Neural crest cell (in vitro differentiated cells): Measurements from ENCODE around the gene RHBG. TPM values are rescaled to one million over a fixed set of nuclear protein-coding genes. Genes with fewer than 3 reads are reported as not detected.

ENCODE experiments used
- DNase-seq: peaks from one replicate; pipeline ENCODE4 v3.0.0; 2021; ENCODE audit warnings: low read depth, mixed read lengths, low spot score
- H3K27ac Mint-ChIP-seq: one replicate; pipeline ENCODE4 v1.8.0; 2021; ENCODE audit warnings: mild to moderate bottlenecking, mixed read lengths; ENCODE audit not compliant: unreplicated experiment
- H3K27me3 Mint-ChIP-seq: 2 replicates; pipeline ENCODE4 v1.8.0; 2021; ENCODE audit warnings: low read depth, mild to moderate bottlenecking, mixed read lengths
- H3K36me3 Mint-ChIP-seq: 2 replicates; pipeline ENCODE4 v1.8.0; 2021; ENCODE audit warnings: low read depth, mild to moderate bottlenecking, mixed read lengths
- H3K4me1 Mint-ChIP-seq: 2 replicates; pipeline ENCODE4 v1.8.0; 2021; ENCODE audit warnings: mixed read lengths
- H3K4me3 Mint-ChIP-seq: one replicate; pipeline ENCODE4 v1.8.0; 2021; ENCODE audit warnings: mild to moderate bottlenecking, mixed read lengths
- H3K9me3 Mint-ChIP-seq: 2 replicates; pipeline ENCODE4 v1.8.0; 2021; ENCODE audit warnings: mixed read lengths
- total RNA-seq: library from RNA; stranded (reverse); gene quantifications from 2 replicates; pipeline ENCODE4 v1.2.1, GENCODE V29; 2021
- TF ChIP-seq, protein P1 (sequence below): fragments of 200-600 bp; sonication (generic); conservative IDR thresholded peaks from 2 replicates; pipeline ENCODE4 v1.5.0; 2021; ENCODE audit warnings: antibody characterized with exemption, mild to moderate bottlenecking

RHBG gene
- total RNA-seq, 1 donor from 2014 or later = not detected

DNA sequence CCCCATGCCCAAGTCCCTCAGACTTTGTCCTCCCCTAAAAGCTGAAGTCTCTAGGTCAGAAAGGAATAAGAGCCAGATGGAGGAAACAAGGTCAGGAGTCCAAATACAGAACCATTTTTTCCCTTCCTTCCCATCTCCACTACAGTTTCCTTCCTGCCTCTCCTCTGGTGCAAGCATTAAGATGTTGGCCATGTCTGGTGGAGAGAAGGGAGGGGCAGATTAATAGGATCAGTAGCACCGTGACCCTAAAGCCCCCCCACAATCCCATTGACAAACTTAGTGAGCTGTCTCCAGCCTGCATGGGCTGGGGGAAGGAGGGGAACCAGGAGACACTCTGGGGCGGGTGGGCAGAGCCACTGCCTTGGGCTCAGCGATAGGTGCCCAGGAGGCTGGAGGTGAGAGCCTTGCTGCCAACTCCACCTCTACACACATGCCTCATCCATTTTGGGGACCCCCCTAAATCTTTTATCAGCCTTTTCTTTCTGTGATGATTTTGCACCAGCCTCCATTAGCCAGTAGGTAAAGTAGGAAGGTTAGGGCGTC, 59.8 kb downstream of the RHBG start:
- Mint-ChIP-seq H3K27ac (no peak overlapping the region), H3K27me3 (peaks cover 100% of the 10 kb centered on the region), H3K4me1 (no peaks in the 10 kb centered on the region), H3K9me3 (no peaks in the 10 kb centered on the region), H3K4me3 (no peak overlapping the region), H3K36me3 (no peaks in the 10 kb centered on the region)
- DNase-seq = no peak
- TF ChIP-seq, protein P1, sequence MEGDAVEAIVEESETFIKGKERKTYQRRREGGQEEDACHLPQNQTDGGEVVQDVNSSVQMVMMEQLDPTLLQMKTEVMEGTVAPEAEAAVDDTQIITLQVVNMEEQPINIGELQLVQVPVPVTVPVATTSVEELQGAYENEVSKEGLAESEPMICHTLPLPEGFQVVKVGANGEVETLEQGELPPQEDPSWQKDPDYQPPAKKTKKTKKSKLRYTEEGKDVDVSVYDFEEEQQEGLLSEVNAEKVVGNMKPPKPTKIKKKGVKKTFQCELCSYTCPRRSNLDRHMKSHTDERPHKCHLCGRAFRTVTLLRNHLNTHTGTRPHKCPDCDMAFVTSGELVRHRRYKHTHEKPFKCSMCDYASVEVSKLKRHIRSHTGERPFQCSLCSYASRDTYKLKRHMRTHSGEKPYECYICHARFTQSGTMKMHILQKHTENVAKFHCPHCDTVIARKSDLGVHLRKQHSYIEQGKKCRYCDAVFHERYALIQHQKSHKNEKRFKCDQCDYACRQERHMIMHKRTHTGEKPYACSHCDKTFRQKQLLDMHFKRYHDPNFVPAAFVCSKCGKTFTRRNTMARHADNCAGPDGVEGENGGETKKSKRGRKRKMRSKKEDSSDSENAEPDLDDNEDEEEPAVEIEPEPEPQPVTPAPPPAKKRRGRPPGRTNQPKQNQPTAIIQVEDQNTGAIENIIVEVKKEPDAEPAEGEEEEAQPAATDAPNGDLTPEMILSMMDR = no peak

DNA sequence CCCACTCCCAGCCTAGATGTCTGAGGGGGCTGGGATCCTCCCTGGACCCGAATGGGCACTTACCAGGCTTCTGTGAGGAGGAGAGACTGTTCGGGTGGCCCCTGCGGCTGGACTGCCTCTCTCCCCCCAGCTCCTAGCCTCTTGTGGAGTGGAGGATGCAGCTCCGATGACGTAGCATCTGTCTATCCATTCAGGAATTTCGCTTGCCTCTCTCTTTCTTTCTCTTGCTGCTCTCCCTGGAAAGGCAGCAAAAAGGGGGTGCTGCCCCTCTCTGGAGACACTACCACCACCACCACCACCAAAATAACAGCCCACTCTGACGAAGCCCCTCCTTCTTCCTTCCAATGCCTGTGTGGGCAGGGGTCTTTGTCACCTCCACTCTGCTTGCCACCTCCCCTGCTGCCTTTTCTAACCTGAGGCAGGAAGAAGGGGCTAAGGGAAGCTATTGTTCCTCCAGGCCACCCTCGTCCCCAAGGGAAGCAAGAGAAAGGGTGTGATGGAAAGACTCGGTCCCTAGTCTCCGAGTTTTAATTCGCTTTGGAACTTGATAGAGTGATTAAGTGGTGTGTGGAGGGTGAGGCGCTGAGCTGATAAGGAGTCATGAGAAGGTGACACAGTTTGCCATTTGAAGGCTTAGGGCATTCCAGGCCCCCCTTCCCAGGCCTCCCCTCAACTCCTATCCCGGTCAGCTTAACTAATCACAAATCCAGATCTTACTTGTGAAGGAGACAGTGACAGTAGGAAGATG, 60.5 kb downstream of the RHBG start:
- no peak for DNase-seq
- H3K4me3 Mint-ChIP-seq = no peak overlapping the region
- H3K4me1 Mint-ChIP-seq = no peaks in the 10 kb centered on the region
- no peaks in the 10 kb centered on the region for H3K9me3 Mint-ChIP-seq
- H3K27me3 Mint-ChIP-seq = peaks cover 100% of the 10 kb centered on the region
- no peaks in the 10 kb centered on the region for H3K36me3 Mint-ChIP-seq
- no peak overlapping the region for H3K27ac Mint-ChIP-seq
- TF ChIP-seq, protein P1 = no peak

DNA sequence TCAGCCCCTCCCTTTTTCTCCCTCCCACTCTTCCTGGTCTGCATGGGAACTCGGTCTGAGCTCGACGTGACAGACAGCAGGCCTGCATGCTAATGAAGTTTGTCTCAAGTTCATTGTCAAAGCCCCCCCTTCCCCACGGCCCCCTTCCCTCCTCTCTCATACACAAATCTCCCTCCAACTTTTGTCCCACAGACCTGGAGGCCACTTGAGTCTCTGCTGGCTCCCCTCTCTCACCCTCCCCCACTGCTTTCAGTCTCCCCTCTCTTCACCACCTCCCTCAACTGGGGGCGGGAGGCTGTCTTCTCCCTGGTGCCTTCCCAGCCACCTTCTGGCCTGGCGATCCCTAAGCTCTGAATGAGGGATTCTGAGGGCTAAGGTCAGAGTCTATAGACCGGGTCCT, 61.3 kb downstream of the RHBG start:
- Mint-ChIP-seq H3K27ac (no peak overlapping the region), H3K4me1 (peaks cover 4% of the 10 kb centered on the region), H3K36me3 (peaks cover 3% of the 10 kb centered on the region), H3K4me3 (no peak overlapping the region), H3K27me3 (peaks cover 100% of the 10 kb centered on the region), H3K9me3 (no peaks in the 10 kb centered on the region)
- no peak for DNase-seq
- TF ChIP-seq, protein P1 = no peak

DNA sequence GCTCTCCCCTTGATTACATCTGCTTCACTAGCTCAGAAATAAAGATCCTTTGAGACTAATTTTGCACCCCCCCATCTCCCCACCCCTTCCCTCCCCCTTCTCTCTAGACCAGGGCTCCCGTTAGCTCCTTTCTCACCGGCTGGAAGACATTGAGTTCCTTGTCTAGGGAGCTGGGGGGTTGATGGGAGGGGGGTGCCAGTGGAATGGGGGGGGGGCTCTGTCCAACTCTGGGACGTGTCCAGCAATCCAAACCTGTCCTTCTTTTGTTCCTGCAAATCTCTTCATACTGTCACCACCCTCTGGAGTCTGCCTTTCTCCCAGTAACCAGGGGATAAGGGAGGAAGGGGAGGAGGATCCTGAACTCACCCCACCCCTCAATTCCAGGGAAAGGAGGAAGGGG, 61.9 kb downstream of the RHBG start:
- H3K27me3 Mint-ChIP-seq = peaks cover 99% of the 10 kb centered on the region
- peaks cover 8% of the 10 kb centered on the region for H3K4me1 Mint-ChIP-seq
- H3K9me3 Mint-ChIP-seq = no peaks in the 10 kb centered on the region
- TF ChIP-seq, protein P1 = no peak
- DNase-seq = no peak
- no peak overlapping the region for H3K4me3 Mint-ChIP-seq
- peaks cover 3% of the 10 kb centered on the region for H3K36me3 Mint-ChIP-seq
- no peak overlapping the region for H3K27ac Mint-ChIP-seq

DNA sequence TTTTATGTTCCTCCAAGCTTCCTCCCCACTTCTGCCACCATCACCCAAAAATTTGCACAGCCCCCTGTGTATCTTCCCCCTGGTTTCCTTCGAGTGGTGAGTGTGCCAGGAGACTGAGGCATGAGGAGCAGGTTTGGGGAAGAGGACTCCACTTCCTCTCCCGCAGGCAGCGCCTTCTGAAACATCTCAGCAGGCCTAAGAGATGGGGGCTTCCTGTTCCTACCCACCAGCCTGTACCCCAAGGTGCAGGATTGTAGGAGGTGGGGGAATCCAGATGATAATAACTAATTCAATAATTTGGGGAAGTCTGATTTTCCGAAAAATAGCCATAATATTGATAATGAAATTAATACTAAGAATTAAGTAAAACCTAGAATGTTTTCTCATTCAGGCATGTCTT, 62.4 kb downstream of the RHBG start:
- Mint-ChIP-seq H3K27me3 (peaks cover 98% of the 10 kb centered on the region), H3K4me3 (no peak overlapping the region), H3K9me3 (no peaks in the 10 kb centered on the region), H3K4me1 (peaks cover 8% of the 10 kb centered on the region), H3K27ac (no peak overlapping the region), H3K36me3 (peaks cover 3% of the 10 kb centered on the region)
- TF ChIP-seq, protein P1 = no peak
- no peak for DNase-seq
